ENCODE results near the gene PAPSS2. TPM values are rescaled to one million over a fixed set of nuclear protein-coding genes. Genes with fewer than 3 reads are reported as not detected.

The PAPSS2 gene
- total RNA-seq, 1 donor from 2014 or later = 32.3 TPM

DNA sequence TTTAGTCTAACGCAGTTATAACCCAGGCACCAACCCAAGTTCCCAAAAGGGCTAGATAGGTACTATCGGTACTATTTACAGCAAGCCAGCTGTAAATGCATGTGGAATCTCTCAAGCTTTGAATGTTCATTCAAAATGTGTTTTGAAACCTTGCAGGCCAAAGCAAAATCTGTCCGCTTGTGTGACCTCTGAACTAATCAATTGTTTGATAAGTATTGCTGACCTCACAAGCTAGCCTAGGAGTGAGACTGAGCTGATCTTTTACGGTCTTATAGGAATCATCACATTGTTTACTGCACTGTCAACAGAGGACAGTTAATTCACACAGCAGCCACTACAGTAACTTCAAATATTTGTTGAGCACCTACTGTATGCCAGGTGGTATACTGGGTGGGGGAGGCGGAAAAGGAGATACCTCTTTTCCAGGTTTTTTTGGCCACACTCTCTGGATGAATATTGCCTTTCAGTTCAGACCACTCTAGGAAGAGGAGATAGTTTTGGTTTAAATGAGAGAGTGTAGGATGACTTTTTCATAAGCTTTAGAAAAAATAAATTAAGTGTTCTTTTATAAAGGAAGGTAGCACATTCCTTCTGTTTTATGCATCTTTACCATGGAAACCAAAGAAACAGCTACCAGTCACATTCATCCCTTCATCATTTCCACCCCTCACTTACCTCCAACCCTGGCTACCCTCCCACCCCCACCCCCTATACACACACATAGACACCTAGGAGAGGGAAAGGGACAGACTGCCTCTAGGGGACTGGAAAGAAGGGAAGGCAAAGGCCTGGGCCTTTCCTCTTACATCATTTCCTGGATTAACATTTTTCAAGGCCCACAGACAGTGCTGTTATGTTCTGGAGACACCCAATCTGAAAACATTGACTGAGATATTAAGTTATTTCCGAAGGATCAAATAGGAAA lies 2.4 kb downstream of the PAPSS2 start:
- no peak for DNase-seq (ENCODE audit: low spot score)
- no peak for ATAC-seq
- intact Hi-C loops (cut with DNase I) = no loop called here

DNA sequence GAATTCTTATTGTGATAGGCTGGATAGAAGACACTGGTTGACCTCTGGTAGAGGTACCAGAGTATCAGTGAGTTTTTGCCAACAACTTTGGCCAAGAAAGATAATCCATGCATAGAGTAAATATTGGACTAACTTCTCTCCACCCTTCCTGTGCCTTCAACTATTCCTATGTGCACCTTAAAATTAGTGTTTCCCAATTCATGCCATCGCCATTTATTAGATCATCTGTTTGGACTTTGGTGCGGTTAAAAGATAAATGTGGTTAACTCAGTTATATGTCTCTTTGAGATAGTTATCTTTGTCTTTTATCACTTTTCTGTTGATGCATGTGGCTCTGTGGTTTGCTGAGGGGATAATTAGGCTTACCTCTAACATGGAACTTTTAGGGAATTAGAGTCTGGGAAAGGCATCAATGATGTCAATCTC lies 4.6 kb downstream of the PAPSS2 start:
- no peak for DNase-seq (ENCODE audit: low spot score)
- intact Hi-C loops (cut with DNase I) = no loop called here
- no peak for ATAC-seq

GRCh38 chr10:87667493-87667892 lies 7.8 kb downstream of the PAPSS2 start:
- intact Hi-C loops (cut with DNase I) = no loop called here
- no peak for ATAC-seq
- no peak for DNase-seq (ENCODE audit: low spot score)

- DNase-seq (ENCODE audit: low spot score) = no peak
- ATAC-seq = peak; percentile 60
- intact Hi-C loops (cut with DNase I) = no loop called here
Measured at GRCh38 chr10:87668324-87669074, 8.8 kb downstream of the PAPSS2 start.

GRCh38 chr10:87669752-87670151 lies 10.1 kb downstream of the PAPSS2 start:
- intact Hi-C loops (cut with DNase I) = no loop called here
- ATAC-seq (no peak), DNase-seq (ENCODE audit: low spot score) (no peak)

GRCh38 chr10:87670586-87670985 lies 10.9 kb downstream of the PAPSS2 start:
- DNase-seq (ENCODE audit: low spot score) = no peak
- intact Hi-C loops (cut with DNase I) = no loop called here
- ATAC-seq = no peak

DNA sequence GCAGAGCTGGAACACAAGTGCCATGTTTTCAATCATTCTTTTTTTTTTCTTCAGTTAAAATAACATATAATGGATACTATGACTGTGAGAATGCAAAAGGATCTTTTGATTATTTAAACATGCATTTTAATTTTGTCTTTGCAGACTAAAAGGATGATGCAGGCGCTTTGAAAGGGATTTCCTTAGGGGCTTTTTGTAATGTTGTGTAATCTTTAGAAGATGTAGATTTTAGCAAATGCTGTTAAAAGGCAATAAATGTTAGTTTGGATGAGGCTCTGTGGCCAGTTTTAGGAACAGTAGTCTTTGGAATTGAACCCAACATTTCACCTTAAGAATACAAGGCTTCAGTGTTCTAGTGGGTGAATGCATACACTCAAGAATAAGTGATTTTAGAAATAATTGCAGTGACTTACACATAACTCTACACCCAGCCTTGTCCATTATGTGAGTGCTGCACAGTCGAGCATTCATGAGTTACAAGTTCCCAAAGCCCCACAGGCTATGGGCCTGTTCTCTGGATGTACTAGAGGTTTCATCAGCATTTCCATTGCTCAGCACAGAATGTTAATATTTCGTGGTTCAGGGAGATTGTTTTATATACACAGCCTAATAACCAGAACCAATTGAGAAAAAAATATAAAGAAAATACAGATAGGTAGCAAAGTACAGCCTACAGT lies 11.6 kb downstream of the PAPSS2 start:
- ATAC-seq = peak; percentile 28
- DNase-seq (ENCODE audit: low spot score) = no peak
- intact Hi-C loops (cut with DNase I) = no loop called here

DNA sequence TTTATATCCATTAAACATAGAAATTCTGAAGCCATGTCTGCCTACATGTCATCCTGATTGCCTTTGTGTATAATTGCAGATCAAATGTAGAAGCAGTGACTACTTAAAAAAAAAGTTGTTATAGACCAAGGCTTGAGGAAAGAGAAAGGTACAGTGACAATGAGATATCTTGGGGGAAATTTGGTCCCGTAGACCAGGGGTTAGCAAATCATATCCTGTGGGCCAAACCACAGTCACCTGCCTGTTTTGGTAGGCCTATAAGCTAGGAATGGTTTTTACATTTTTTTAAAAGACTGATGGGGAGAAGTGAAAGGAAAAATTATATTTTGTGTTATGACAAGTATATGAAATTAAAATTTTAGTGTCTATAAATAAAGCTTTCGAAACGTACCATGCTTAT lies 12.9 kb downstream of the PAPSS2 start:
- no peak for DNase-seq (ENCODE audit: low spot score)
- intact Hi-C loops (cut with DNase I) = no loop called here
- no peak for ATAC-seq

DNA sequence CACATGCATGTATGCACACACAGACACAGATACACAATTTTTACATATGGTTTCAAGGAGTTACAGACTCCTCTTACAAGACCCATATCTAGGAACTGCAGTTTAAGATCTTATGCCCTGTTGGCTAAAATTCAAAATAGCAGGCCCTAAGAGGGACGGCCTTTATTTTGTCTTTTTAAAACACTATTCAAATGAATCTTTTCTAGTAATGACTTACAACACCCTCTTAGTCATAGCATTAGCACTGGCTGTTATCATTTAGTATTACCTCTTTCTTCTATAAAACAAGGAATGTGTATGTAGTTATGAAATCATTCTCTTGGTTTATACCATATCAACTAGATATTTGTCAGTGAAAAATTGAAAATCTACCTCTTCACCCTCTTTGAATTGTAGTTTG lies 15.3 kb downstream of the PAPSS2 start:
- intact Hi-C loops (cut with DNase I) = no loop called here
- ATAC-seq = no peak
- DNase-seq (ENCODE audit: low spot score) = no peak

- intact Hi-C loops (cut with DNase I) = no loop called here
- ATAC-seq (no peak), DNase-seq (ENCODE audit: low spot score) (no peak)
Measured at GRCh38 chr10:87675396-87676376, 16.0 kb downstream of the PAPSS2 start.

DNA sequence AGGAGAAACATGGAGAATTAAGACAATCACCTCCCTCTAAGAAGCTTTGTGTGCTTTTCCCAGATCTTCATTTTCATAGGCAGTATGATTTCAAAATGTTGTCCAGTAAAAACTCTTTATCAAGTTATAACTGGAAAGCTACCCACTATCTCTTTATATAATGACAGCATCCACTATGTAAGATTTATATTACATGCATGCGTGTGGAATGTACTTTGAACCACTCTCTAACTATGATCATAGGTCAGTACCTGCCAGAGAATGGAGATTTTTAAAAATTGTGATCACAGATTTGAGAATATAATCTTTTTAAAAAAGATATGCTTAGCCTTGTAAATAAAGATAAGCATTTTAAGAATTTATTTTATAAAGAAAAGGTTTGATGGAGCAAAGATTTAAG lies 17.9 kb downstream of the PAPSS2 start:
- ATAC-seq = no peak
- intact Hi-C loops (cut with DNase I) = no loop called here
- DNase-seq (ENCODE audit: low spot score) = no peak

GRCh38 chr10:87678302-87678701 lies 18.6 kb downstream of the PAPSS2 start:
- no peak for DNase-seq (ENCODE audit: low spot score)
- intact Hi-C loops (cut with DNase I) = no loop called here

GRCh38 chr10:87683356-87683755 lies 23.7 kb downstream of the PAPSS2 start:
- no peak for ATAC-seq
- no peak for DNase-seq (ENCODE audit: low spot score)
- intact Hi-C loops (cut with DNase I) = no loop called here

More at GRCh38 chr10:87678302-87678701, 18.6 kb downstream of the PAPSS2 start:
- ATAC-seq = no peak

- DNase-seq (ENCODE audit: low spot score) (no peak), ATAC-seq (no peak)
- intact Hi-C loops (cut with DNase I) = no loop called here
Measured at GRCh38 chr10:87684001-87684638, 24.4 kb downstream of the PAPSS2 start.

- DNase-seq (ENCODE audit: low spot score) = no peak
- intact Hi-C loops (cut with DNase I) = no loop called here
- peak; percentile 48 for ATAC-seq
Measured at GRCh38 chr10:87685832-87686574, 26.3 kb downstream of the PAPSS2 start.

- intact Hi-C loops (cut with DNase I) = no loop called here
- DNase-seq (ENCODE audit: low spot score) (no peak), ATAC-seq (no peak)
Measured at GRCh38 chr10:87691506-87692070, 31.9 kb downstream of the PAPSS2 start.

- DNase-seq (ENCODE audit: low spot score) (no peak), ATAC-seq (no peak)
- intact Hi-C loops (cut with DNase I) = no loop called here
Measured at GRCh38 chr10:87692956-87693484, 33.3 kb downstream of the PAPSS2 start.

Measured in sciatic nerve (tissue), 2 donors.